Stomach (tissue), 4 donors: ENCODE data around the gene PKHD1.

Experiments used
- EP300 ChIP-seq: sonication (generic); formaldehyde crosslinking; IDR thresholded peaks from one replicate; pipeline ENCODE4 v1.6.1; 2017; ENCODE audit warnings: antibody characterized with exemption
- POLR2A ChIP-seq, 4 donors: fragments of 450-650 bp; IDR thresholded peaks; one replicate each; pipeline ENCODE4 v1.6.1; 2016; ENCODE audit warnings: antibody characterized with exemption in 4 of 4, control low read depth in 2 of 4, mild to moderate bottlenecking in 1 of 4, moderate library complexity in 1 of 4
- POLR2AphosphoS5 ChIP-seq, 3 donors: sonication (generic); formaldehyde crosslinking; IDR thresholded peaks; one replicate each; pipeline ENCODE4 v1.6.1; 2016; ENCODE audit warnings: antibody characterized with exemption in 3 of 3
- TF ChIP-seq, protein P1 (sequence below), 7 experiments: fragments of 450-650 bp in 4 of 7; fragments of 200-600 bp in 3 of 7; sonication (generic) in 3 of 7; IDR thresholded peaks; one replicate each; pipeline ENCODE4 v1.5.1; 2016 to 2019; ENCODE audit warnings: antibody characterized with exemption in 7 of 7, control low read depth in 2 of 7, mild to moderate bottlenecking in 1 of 7

DNA sequence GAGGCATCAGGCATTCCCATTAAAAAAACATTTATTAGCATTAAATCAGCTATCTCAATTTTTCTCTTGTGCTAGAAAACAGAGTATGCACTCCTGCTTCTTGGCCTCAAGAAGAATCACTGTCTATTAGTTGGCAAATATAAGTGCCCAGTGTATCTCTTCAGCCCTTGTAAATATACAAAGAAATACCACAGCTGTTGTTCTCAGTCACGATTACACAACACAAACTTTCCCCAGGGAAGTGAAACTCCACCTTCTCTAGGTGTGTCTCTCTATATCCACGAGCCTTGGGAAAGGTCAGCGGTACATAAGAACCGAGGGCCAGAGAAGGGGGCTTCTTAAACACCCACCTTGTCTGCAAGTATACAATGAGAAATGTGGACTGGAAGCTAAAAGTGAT lies 194.7 kb downstream of the PKHD1 start:
- TF ChIP-seq, protein P1, sequence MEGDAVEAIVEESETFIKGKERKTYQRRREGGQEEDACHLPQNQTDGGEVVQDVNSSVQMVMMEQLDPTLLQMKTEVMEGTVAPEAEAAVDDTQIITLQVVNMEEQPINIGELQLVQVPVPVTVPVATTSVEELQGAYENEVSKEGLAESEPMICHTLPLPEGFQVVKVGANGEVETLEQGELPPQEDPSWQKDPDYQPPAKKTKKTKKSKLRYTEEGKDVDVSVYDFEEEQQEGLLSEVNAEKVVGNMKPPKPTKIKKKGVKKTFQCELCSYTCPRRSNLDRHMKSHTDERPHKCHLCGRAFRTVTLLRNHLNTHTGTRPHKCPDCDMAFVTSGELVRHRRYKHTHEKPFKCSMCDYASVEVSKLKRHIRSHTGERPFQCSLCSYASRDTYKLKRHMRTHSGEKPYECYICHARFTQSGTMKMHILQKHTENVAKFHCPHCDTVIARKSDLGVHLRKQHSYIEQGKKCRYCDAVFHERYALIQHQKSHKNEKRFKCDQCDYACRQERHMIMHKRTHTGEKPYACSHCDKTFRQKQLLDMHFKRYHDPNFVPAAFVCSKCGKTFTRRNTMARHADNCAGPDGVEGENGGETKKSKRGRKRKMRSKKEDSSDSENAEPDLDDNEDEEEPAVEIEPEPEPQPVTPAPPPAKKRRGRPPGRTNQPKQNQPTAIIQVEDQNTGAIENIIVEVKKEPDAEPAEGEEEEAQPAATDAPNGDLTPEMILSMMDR (IDR thresholded peaks at IDR 0.05): no peak
- no peak for TF ChIP-seq POLR2AphosphoS5 (IDR thresholded peaks at IDR 0.05)
- TF ChIP-seq EP300: no peak
- TF ChIP-seq POLR2A (IDR thresholded peaks at IDR 0.05): no peak
